ENCODE data around the gene ZNF112. TPM values are rescaled to one million over a fixed set of nuclear protein-coding genes. Genes with fewer than 3 reads are reported as not detected.

The ZNF112 gene
- total RNA-seq, 1 experiment from 2014 or later = 3.3 TPM

DNA sequence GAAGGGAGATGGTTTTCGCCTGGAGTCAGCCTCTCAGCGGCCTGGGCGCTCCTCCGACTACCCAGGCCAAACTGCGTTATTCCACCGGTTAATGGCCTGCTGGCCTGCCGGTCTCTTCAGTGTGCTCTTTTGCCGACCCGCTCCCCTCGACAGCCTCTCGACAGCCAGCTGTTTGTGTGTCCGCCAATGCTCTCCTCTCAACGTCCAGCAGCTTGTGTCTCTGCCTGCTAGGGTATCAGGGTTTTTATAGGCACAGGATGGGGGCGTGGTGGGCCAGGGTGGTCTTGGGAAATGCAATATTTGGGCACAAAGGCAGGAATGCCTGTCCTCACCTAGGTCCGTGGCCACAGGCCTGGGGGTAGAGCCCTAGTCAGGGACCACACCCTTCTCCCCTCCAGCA lies 50.2 kb downstream of the ZNF112 start:
- Mint-ChIP-seq H3K4me3 (no peak overlapping the region), H3K9me3 (peaks cover 32 to 39% of the 10 kb centered on the region in 2 experiments)
- no CpG with 5 or more reads among the region's 15 CpGs for WGBS (ENCODE audit: extremely low coverage, insufficient read length, low lambda C conversion rate)

More for the DNA sequence above, 50.2 kb downstream of the ZNF112 start:
- Histone ChIP-seq H3K9me3 (ENCODE audit: control insufficient read depth, low read depth, low read length) (no peaks in the 10 kb centered on the region), H2BK5ac (ENCODE audit: insufficient read length, low read length) (no peak overlapping the region), H3K23me2 (ENCODE audit: insufficient read length, low read depth, low read length, poor library complexity, severe bottlenecking) (peaks cover 3% of the 10 kb centered on the region), H3K27me3 (ENCODE audit: insufficient read depth, low read length) (no peaks in the 10 kb centered on the region), H3K18ac (ENCODE audit: insufficient read length, low read depth, low read length) (no peak overlapping the region), H3K4ac (ENCODE audit: low read depth, low read length) (no peak overlapping the region), H3T11ph (ENCODE audit: low read length) (no peak overlapping the region), H4K5ac (ENCODE audit: insufficient read length, low read depth, low read length) (no peak overlapping the region), H2BK20ac (ENCODE audit: low read depth, low read length, poor library complexity, severe bottlenecking) (no peak overlapping the region), H3K56ac (ENCODE audit: insufficient read length, low read depth, low read length) (no peak overlapping the region), H4K20me1 (ENCODE audit: control insufficient read depth, insufficient read depth, insufficient read length) (no peaks in the 10 kb centered on the region), H3K9ac (ENCODE audit: extremely low read depth, insufficient read length, low read length) (no peak overlapping the region), H2BK120ac (ENCODE audit: low read depth, low read length, poor library complexity, severe bottlenecking) (no peak overlapping the region), H2BK15ac (ENCODE audit: low read depth, low read length) (no peak overlapping the region), H3K27ac (ENCODE audit: insufficient read length, low read depth, low read length) (no peak overlapping the region), H4K91ac (ENCODE audit: insufficient read length, low read depth, low read length) (no peak overlapping the region), H3K14ac (ENCODE audit: insufficient read depth, low read length) (no peak overlapping the region), H3K23ac (ENCODE audit: insufficient read length, low read depth, low read length) (no peak overlapping the region), H2AK5ac (ENCODE audit: insufficient read length, low read length) (no peak overlapping the region), H2AFZ (ENCODE audit: low read length) (no peak overlapping the region), H3K79me1 (ENCODE audit: insufficient read depth, low read depth, low read length, poor library complexity, severe bottlenecking) (no peaks in the 10 kb centered on the region), H3K4me2 (ENCODE audit: insufficient read depth, insufficient read length, low read length) (no peak overlapping the region), H3K4me1 (ENCODE audit: insufficient read depth, low read length) (no peaks in the 10 kb centered on the region), H2BK12ac (ENCODE audit: insufficient read length, low read depth, low read length) (no peak overlapping the region), H4K8ac (replicated peaks; ENCODE audit: insufficient read length, low read depth, low read length) (no peak overlapping the region), H3K79me2 (ENCODE audit: insufficient read depth, low read length) (no peaks in the 10 kb centered on the region)
- DNase-seq = no peak
- TF ChIP-seq, protein P1, sequence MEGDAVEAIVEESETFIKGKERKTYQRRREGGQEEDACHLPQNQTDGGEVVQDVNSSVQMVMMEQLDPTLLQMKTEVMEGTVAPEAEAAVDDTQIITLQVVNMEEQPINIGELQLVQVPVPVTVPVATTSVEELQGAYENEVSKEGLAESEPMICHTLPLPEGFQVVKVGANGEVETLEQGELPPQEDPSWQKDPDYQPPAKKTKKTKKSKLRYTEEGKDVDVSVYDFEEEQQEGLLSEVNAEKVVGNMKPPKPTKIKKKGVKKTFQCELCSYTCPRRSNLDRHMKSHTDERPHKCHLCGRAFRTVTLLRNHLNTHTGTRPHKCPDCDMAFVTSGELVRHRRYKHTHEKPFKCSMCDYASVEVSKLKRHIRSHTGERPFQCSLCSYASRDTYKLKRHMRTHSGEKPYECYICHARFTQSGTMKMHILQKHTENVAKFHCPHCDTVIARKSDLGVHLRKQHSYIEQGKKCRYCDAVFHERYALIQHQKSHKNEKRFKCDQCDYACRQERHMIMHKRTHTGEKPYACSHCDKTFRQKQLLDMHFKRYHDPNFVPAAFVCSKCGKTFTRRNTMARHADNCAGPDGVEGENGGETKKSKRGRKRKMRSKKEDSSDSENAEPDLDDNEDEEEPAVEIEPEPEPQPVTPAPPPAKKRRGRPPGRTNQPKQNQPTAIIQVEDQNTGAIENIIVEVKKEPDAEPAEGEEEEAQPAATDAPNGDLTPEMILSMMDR (conservative IDR thresholded peaks at IDR 0.05) = no peak
- Mint-ChIP-seq H3K4me1 (peaks cover 0 to 11% of the 10 kb centered on the region in 2 experiments; a peak in 3 of 4 replicates), H3K27ac (no peak overlapping the region), H3K27me3 (ENCODE audit: low read depth) (peaks cover 7% of the 10 kb centered on the region), H3K36me3 (ENCODE audit: insufficient read depth in 1 of 3, low read depth in 3 of 3) (peaks cover 5 to 6% (median 6%) of the 10 kb centered on the region in 3 experiments; a peak in 6 of 7 replicates)
